ENCODE measurements around the gene CHD3.
A peak's percentile ranks its signal among the peaks of the same experiment; 100 is the strongest.

Gene CHD3

GRCh38 chr17:7927596-7927995 is 39.0 kb downstream of the CHD3 start:
- peak; percentile 55 for DNase-seq
- peaks cover 17% of the 10 kb centered on the region for H3K27me3 ChIP-seq (ENCODE audit: insufficient read depth, low read length, poor library complexity)

GRCh38 chr17:7929158-7930023 is 40.8 kb downstream of the CHD3 start, which contains the start of gene KCNAB3:
Gene KCNAB3, minus strand, starts transcription at chr17:7929856. Its CDS starts 421 bp downstream, at chr17:7929435.
- no peak within 1 kb of the TSS for H3K4ac ChIP-seq (ENCODE audit: low read depth, low read length)
- H2AK5ac ChIP-seq (ENCODE audit: low read length) = no peak within 1 kb of the TSS
- peak within 1 kb of the TSS; percentile 31 for H3K18ac ChIP-seq (ENCODE audit: low read length)
- H4K8ac ChIP-seq (ENCODE audit: low read depth, low read length) = no peak within 1 kb of the TSS
- no peak within 1 kb of the TSS for H4K5ac ChIP-seq (ENCODE audit: low read length)
- no peak within 1 kb of the TSS for H2BK15ac ChIP-seq (replicated peaks; ENCODE audit: low read depth)
- peak within 1 kb of the TSS; percentile 73 for H3K56ac ChIP-seq (ENCODE audit: low read length)
- H2BK5ac ChIP-seq (ENCODE audit: low read length) = no peak within 1 kb of the TSS
- H3K23ac ChIP-seq (ENCODE audit: low read length) = no peak within 1 kb of the TSS
- peak within 1 kb of the TSS; percentile 84 for H3K4me2 ChIP-seq (ENCODE audit: low read length)
- no peaks in the 10 kb centered on the region for H3K36me3 ChIP-seq (ENCODE audit: control insufficient read depth, insufficient read depth, low read length)
- WGBS (ENCODE audit: extremely low coverage, insufficient coverage, low lambda C conversion rate) = no CpG with 5 or more reads among the region's 67 CpGs
- H3K27ac ChIP-seq (ENCODE audit: low read depth, low read length) = no peak within 1 kb of the TSS
- DNase-seq = peak; percentile 89
- H3K27me3 ChIP-seq (ENCODE audit: insufficient read depth, low read length, poor library complexity) = peaks cover 11% of the 10 kb centered on the region
- peak within 1 kb of the TSS; percentile 48 for H3K9ac ChIP-seq (ENCODE audit: low read length)
- peaks cover 5% of the 10 kb centered on the region for H3K4me1 ChIP-seq (ENCODE audit: control insufficient read depth, low read depth, low read length)
- H3K4me3 ChIP-seq (ENCODE audit: low read length) = no peak within 1 kb of the TSS
- no peak within 1 kb of the TSS for H2BK120ac ChIP-seq (ENCODE audit: low read depth, low read length)
- H3K79me1 ChIP-seq (ENCODE audit: low read length) = peaks cover 9% of the 10 kb centered on the region
- peaks cover 2% of the 10 kb centered on the region for H3K79me2 ChIP-seq (ENCODE audit: control insufficient read depth, insufficient read depth, low read length)

More at GRCh38 chr17:7927596-7927995, 39.0 kb downstream of the CHD3 start:
- no peak overlapping the region for H4K5ac ChIP-seq (ENCODE audit: low read length)
- H3K18ac ChIP-seq (ENCODE audit: low read length) = no peak overlapping the region
- no peak overlapping the region for H3K23ac ChIP-seq (ENCODE audit: low read length)
- H3K79me1 ChIP-seq (ENCODE audit: low read length) = peaks cover 2% of the 10 kb centered on the region
- H3K4ac ChIP-seq (ENCODE audit: low read depth, low read length) = no peak overlapping the region
- H4K8ac ChIP-seq (ENCODE audit: low read depth, low read length) = no peak overlapping the region
- WGBS (ENCODE audit: extremely low coverage, insufficient coverage, low lambda C conversion rate) = no CpG with 5 or more reads among the region's 3 CpGs
- no peaks in the 10 kb centered on the region for H3K79me2 ChIP-seq (ENCODE audit: control insufficient read depth, insufficient read depth, low read length)
- no peak overlapping the region for H3K4me3 ChIP-seq (ENCODE audit: low read length)
- peaks cover 2% of the 10 kb centered on the region for H3K4me1 ChIP-seq (ENCODE audit: control insufficient read depth, low read depth, low read length)
- H3K56ac ChIP-seq (ENCODE audit: low read length) = no peak overlapping the region
- H3K36me3 ChIP-seq (ENCODE audit: control insufficient read depth, insufficient read depth, low read length) = no peaks in the 10 kb centered on the region
- no peak overlapping the region for H2BK5ac ChIP-seq (ENCODE audit: low read length)
- H3K27ac ChIP-seq (ENCODE audit: low read depth, low read length) = no peak overlapping the region
- no peak overlapping the region for H2BK15ac ChIP-seq (replicated peaks; ENCODE audit: low read depth)
- H3K4me2 ChIP-seq (ENCODE audit: low read length) = no peak overlapping the region
- no peak overlapping the region for H2AK5ac ChIP-seq (ENCODE audit: low read length)
- no peak overlapping the region for H3K9ac ChIP-seq (ENCODE audit: low read length)
- no peak overlapping the region for H2BK120ac ChIP-seq (ENCODE audit: low read depth, low read length)

DNA sequence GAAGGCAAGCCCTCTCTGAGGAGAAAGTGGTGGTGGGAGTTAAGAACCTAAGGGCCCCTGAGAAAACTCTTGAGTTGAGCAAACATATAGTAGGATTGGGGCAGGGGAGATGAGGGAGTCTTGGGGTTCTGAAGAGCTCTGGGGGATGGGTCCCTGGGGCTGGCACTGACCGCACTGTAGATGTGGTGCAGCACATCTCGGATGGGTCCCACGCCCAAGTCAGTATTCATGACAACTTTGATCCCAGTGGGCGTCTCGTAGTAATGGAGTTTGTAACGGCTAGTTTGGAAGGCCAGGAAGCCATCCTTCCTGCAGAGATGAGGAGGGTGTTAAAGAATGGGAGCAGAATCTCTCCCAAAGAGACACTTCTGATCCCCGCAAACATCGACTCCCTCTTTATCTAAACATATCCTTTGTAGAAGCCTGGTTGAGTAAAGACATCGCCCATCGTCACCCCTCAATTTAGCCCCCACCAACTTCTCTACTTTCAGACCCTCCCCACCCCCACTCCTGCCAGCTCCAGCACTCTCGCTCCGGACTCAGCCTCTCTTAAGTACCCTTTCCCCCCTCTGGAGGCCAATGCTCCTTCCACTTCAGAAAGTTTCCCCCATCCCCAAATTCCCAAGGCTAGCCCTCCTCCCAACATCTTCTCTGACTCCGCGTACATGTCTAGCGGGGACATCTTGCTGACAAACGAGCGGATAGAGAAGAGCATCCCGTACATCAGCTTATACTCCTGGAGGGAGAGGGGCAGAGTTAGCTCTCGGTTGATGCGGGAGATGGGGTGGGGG is 42.4 kb downstream of the CHD3 start:
- WGBS (ENCODE audit: extremely low coverage, insufficient coverage, low lambda C conversion rate) = no CpG with 5 or more reads among the region's 20 CpGs
- H3K27ac ChIP-seq (ENCODE audit: low read depth, low read length) = no peak overlapping the region
- no peak overlapping the region for H2BK15ac ChIP-seq (replicated peaks; ENCODE audit: low read depth)

GRCh38 chr17:7931709-7932482 is 43.3 kb downstream of the CHD3 start, which contains the start of the genes CNTROB and TRAPPC1:
Gene CNTROB, plus strand, starts transcription at chr17:7932206. Its CDS starts 874 bp downstream, at chr17:7933080.
Gene TRAPPC1, minus strand, starts transcription at chr17:7931946. Its CDS starts 117 bp downstream, at chr17:7931829.
- peaks cover 8% of the 10 kb centered on the region for H3K27me3 ChIP-seq (ENCODE audit: insufficient read depth, low read length, poor library complexity)
- DNase-seq = peak; percentile 99
- H3K56ac ChIP-seq (ENCODE audit: low read length) = peak within 1 kb of the TSS; percentile 100
- H3K4me1 ChIP-seq (ENCODE audit: control insufficient read depth, low read depth, low read length) = peaks cover 5% of the 10 kb centered on the region
- H2AK5ac ChIP-seq (ENCODE audit: low read length) = no peak within 1 kb of the TSS
- no peak within 1 kb of the TSS for H2BK120ac ChIP-seq (ENCODE audit: low read depth, low read length)
- H3K18ac ChIP-seq (ENCODE audit: low read length) = no peak within 1 kb of the TSS
- no peak within 1 kb of the TSS for H2BK15ac ChIP-seq (replicated peaks; ENCODE audit: low read depth)
- no peak within 1 kb of the TSS for H3K4ac ChIP-seq (ENCODE audit: low read depth, low read length)
- peak within 1 kb of the TSS; percentile 97 for H3K23ac ChIP-seq (ENCODE audit: low read length)
- peak within 1 kb of the TSS; percentile 96 for H3K4me2 ChIP-seq (ENCODE audit: low read length)
- no CpG with 5 or more reads among the region's 55 CpGs for WGBS (ENCODE audit: extremely low coverage, insufficient coverage, low lambda C conversion rate)
- H3K79me1 ChIP-seq (ENCODE audit: low read length) = peaks cover 9% of the 10 kb centered on the region
- H3K4me3 ChIP-seq (ENCODE audit: low read length) = peak within 1 kb of the TSS; percentile 94
- H4K5ac ChIP-seq (ENCODE audit: low read length) = no peak within 1 kb of the TSS
- H4K8ac ChIP-seq (ENCODE audit: low read depth, low read length) = no peak within 1 kb of the TSS
- no peaks in the 10 kb centered on the region for H3K36me3 ChIP-seq (ENCODE audit: control insufficient read depth, insufficient read depth, low read length)
- no peak within 1 kb of the TSS for H3K27ac ChIP-seq (ENCODE audit: low read depth, low read length)
- H3K9ac ChIP-seq (ENCODE audit: low read length) = peak within 1 kb of the TSS; percentile 98
- peak within 1 kb of the TSS; percentile 81 for H2BK5ac ChIP-seq (ENCODE audit: low read length)
- H3K79me2 ChIP-seq (ENCODE audit: control insufficient read depth, insufficient read depth, low read length) = peaks cover 2% of the 10 kb centered on the region

More for the DNA sequence above, 42.4 kb downstream of the CHD3 start:
- Histone ChIP-seq H3K36me3 (ENCODE audit: control insufficient read depth, insufficient read depth, low read length) (no peaks in the 10 kb centered on the region), H3K4me2 (ENCODE audit: low read length) (peak overlapping the region; percentile 89), H3K79me2 (ENCODE audit: control insufficient read depth, insufficient read depth, low read length) (peaks cover 2% of the 10 kb centered on the region), H3K4me1 (ENCODE audit: control insufficient read depth, low read depth, low read length) (peaks cover 5% of the 10 kb centered on the region), H3K23ac (ENCODE audit: low read length) (no peak overlapping the region), H3K4me3 (ENCODE audit: low read length) (peak overlapping the region; percentile 72), H3K56ac (ENCODE audit: low read length) (peak overlapping the region; percentile 90), H2BK5ac (ENCODE audit: low read length) (no peak overlapping the region), H3K79me1 (ENCODE audit: low read length) (peaks cover 9% of the 10 kb centered on the region), H4K5ac (ENCODE audit: low read length) (no peak overlapping the region), H4K8ac (ENCODE audit: low read depth, low read length) (no peak overlapping the region), H3K18ac (ENCODE audit: low read length) (no peak overlapping the region), H2AK5ac (ENCODE audit: low read length) (no peak overlapping the region), H3K4ac (ENCODE audit: low read depth, low read length) (no peak overlapping the region), H3K27me3 (ENCODE audit: insufficient read depth, low read length, poor library complexity) (peaks cover 11% of the 10 kb centered on the region), H2BK120ac (ENCODE audit: low read depth, low read length) (no peak overlapping the region), H3K9ac (ENCODE audit: low read length) (peak overlapping the region; percentile 77)
- no peak for DNase-seq

DNA sequence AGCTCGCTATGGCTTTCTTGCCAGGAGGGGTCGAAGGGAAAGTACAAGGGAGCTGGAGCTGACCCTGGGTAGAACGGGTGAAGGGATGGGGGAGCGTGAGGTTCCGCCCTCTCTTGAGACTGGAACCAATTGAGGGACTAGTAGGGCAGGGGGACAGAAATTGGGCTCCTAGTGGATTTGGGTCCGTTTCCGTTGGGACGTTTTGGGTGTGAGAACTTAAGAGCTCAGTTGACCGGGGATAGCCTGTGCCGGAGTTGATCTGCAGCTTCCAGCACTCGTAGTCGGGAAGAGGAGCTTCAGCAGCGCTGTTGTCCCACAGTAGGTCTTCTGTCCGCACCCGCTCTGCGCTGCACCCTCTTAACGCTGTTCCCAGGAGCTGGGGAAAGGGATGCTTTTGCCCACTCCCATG is 43.9 kb downstream of the CHD3 start:
- no CpG with 5 or more reads among the region's 17 CpGs for WGBS (ENCODE audit: extremely low coverage, insufficient coverage, low lambda C conversion rate)
- H2BK15ac ChIP-seq (replicated peaks; ENCODE audit: low read depth) = no peak overlapping the region
- peak; percentile 58 for DNase-seq
- H4K5ac ChIP-seq (ENCODE audit: low read length) = no peak overlapping the region
- H4K8ac ChIP-seq (ENCODE audit: low read depth, low read length) = no peak overlapping the region
- H3K27ac ChIP-seq (ENCODE audit: low read depth, low read length) = no peak overlapping the region
- H2BK5ac ChIP-seq (ENCODE audit: low read length) = peak overlapping the region; percentile 81
- peaks cover 9% of the 10 kb centered on the region for H3K79me1 ChIP-seq (ENCODE audit: low read length)
- H3K79me2 ChIP-seq (ENCODE audit: control insufficient read depth, insufficient read depth, low read length) = peaks cover 2% of the 10 kb centered on the region
- H3K18ac ChIP-seq (ENCODE audit: low read length) = no peak overlapping the region
- no peak overlapping the region for H3K4ac ChIP-seq (ENCODE audit: low read depth, low read length)
- H2AK5ac ChIP-seq (ENCODE audit: low read length) = no peak overlapping the region
- peaks cover 5% of the 10 kb centered on the region for H3K4me1 ChIP-seq (ENCODE audit: control insufficient read depth, low read depth, low read length)
- H3K4me3 ChIP-seq (ENCODE audit: low read length) = peak overlapping the region; percentile 94
- H3K9ac ChIP-seq (ENCODE audit: low read length) = peak overlapping the region; percentile 98
- H3K56ac ChIP-seq (ENCODE audit: low read length) = peak overlapping the region; percentile 100
- peak overlapping the region; percentile 96 for H3K4me2 ChIP-seq (ENCODE audit: low read length)
- H3K23ac ChIP-seq (ENCODE audit: low read length) = peak overlapping the region; percentile 97
- H3K36me3 ChIP-seq (ENCODE audit: control insufficient read depth, insufficient read depth, low read length) = peaks cover 2% of the 10 kb centered on the region
- H3K27me3 ChIP-seq (ENCODE audit: insufficient read depth, low read length, poor library complexity) = peaks cover 8% of the 10 kb centered on the region
- H2BK120ac ChIP-seq (ENCODE audit: low read depth, low read length) = no peak overlapping the region
